ENCODE results near the gene PCDH9.

DNA sequence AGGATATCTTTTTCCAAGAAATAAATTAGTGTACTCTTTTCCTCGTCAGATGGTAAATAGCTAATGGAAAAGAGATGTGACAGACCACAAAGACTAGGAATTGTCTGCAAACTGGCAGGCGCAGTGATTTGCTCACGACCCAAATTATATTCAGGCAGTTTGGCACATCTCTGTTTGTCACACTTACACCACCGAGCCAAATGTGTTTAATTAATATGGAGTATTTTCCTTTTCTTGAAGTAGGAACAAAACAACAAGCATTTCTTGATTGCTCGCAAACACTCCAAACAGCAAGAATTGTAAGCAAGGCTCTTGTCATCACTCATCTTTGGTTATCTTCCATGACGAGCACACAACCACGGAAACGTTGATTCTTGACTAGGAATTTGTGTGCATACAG, 884.2 kb downstream of the PCDH9 start:
- TF ChIP-seq CTCF (IDR thresholded peaks at IDR 0.05; ENCODE audit: low read depth, low read length): no peak
- TF ChIP-seq MAX (IDR thresholded peaks at IDR 0.05; ENCODE audit: low read depth, low read length): no peak
- no peak for TF ChIP-seq POLR2A (IDR thresholded peaks at IDR 0.05; ENCODE audit: extremely low read depth, insufficient read length)
- TF ChIP-seq MYC (IDR thresholded peaks at IDR 0.05; ENCODE audit: low read depth, low read length): no peak
